Frontal cortex (tissue), 4 donors: ENCODE measurements around the gene DOCK8. TPM values are rescaled to one million over a fixed set of nuclear protein-coding genes. Genes with fewer than 3 reads are reported as not detected.

Experiments
- DNase-seq, 2 donors: peaks; one replicate each; pipeline ENCODE4 v3.0.0; 2012; ENCODE audit warnings: low spot score in 2 of 2
- FAIRE-seq: peaks from 2 replicates; lab custom pipeline; 2012; peaks lifted over from hg19 to GRCh38; lab: Jason Lieb, UNC
- total RNA-seq: library from RNA; depleted of rRNA; stranded (reverse); fragments of >200 nt; gene quantifications from one replicate; pipeline ENCODE4 v1.2.3, GENCODE V29; 2014
- donor health status: control.
- donor health status: control.
- donor health status: control.

DOCK8 gene
- total RNA-seq, 1 donor from 2014 or later: 2.4 TPM

DNA sequence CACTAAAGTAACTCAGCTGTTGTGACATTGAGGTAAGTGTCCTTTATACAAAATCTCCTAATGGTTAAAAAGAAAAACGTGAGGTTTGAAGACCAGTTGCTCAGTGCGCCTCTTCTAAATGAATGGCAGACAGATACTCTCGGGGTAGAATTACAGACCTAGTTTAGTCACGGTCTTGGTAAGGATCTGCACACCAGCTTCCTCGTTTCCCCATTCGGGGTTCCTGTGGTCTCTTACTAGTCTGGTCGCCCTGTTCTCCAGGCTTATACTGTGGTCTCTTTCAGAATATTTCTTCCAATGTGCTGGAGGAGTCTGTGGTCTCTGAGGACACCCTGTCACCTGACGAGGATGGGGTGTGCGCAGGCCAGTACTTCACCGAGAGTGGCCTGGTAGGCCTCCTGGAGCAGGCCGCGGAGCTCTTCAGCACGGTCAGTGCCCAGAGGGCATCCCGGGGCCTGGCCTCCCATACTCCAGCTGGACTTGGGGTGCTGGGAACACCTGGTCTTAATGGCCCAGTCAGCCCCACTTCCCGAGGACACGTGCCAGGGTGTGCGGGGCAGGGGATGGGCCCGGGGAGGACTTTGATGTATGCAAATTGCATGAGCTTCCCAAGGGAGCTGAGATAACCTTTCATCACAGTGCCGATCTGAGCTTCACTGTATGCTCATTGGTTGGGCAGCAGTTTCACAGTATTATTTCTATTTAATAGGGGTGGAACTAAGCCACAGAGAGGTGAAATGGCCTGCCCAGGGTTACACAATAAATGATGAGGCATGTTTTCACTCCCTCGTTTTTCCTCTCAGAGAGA lies 224.5 kb downstream of the DOCK8 start:
- no peak for FAIRE-seq

DNA sequence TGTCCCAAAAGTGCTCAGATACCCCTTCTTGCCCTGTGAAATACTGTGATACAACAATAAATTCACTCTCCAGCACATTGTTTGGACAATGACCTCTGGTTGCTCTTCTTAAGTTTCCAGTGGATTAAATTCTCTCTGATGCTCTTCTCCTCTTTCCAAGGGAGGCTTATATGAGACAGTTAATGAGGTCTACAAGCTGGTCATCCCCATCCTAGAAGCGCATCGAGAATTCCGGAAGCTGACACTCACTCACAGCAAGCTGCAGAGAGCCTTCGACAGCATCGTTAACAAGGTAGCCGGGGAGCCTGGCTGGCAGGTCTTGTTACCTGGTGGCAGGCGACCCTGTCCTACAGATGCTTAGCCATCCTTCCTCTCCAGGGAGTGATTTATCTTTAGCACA lies 226.5 kb downstream of the DOCK8 start:
- DNase-seq: no peak
- no peak for FAIRE-seq

More for the DNA sequence above, 224.5 kb downstream of the DOCK8 start:
- DNase-seq: no peak

DNA sequence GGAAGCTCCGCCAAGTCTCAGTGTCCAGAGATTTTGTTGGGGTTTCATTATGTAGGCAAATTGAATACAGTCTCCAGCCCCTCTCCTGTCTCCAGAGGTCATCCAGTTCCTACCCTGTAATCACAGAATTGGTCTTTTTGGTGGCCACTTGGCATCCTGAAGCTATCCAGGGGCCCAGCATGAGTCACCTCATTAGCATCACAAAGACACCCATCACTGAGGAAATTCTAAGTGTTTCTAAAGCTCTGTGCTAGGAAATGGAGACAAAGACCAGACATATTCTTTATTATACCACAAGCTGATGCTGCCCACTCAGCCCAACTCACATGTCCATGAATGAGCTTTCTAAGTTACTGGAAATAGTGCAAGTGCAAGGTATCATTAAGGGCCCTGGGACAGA lies 229.9 kb downstream of the DOCK8 start:
- FAIRE-seq (no peak), DNase-seq (no peak)

GRCh38 chr9:445033-445432 lies 230.4 kb downstream of the DOCK8 start:
- FAIRE-seq (no peak), DNase-seq (no peak)

DNA sequence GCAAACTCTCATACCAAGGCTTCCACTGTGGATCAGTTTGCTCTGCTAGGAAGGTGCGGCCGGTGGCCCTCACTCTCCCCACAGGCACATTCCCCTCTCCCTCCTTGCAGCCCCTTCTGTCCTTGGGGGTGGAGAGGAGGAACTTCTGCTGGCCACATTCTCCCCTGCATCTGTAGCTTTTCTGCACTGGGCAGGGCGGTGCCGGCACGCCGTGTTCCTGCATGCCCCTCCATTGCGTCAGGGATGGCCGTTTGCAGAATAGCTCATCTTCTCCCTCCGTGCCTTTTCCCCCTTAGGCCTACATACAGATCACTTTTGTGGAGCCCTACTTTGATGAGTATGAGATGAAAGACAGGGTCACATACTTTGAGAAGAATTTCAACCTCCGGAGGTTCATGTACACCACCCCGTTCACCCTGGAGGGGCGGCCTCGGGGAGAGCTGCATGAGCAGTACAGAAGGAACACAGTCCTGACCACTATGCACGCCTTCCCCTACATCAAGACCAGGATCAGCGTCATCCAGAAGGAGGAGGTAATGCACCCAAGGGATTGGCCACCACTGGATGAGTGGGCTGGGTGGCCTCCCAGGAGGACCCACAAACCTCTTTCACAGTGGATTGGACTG lies 231.5 kb downstream of the DOCK8 start:
- DNase-seq (no peak), FAIRE-seq (no peak)

GRCh38 chr9:447230-448025 lies 232.8 kb downstream of the DOCK8 start:
- no peak for DNase-seq
- no peak for FAIRE-seq

- no peak for FAIRE-seq
- DNase-seq: no peak
These were observed 235.4 kb downstream of the DOCK8 start for GRCh38 chr9:450057-450456.

- no peak for DNase-seq
- FAIRE-seq: no peak
These were observed 235.9 kb downstream of the DOCK8 start for GRCh38 chr9:450561-450960.

DNA sequence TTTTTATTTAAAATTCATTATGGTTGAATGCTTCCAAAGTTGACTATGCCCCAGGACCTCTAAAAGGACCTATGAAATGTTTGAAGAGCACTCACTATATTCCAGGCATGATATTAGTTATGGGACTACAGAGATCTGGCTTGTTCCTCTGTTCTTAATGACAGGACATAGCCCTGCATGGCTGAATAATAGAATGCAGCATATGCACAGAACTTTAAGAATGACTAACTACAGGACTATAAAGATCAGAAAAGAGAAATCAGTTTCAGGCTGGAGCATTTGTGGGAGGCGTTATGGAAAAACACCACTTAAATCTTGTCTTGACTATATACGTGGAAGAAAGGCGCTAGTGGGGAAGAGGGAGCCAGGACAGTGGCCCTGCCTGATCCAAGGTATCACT lies 239.2 kb downstream of the DOCK8 start:
- no peak for FAIRE-seq

GRCh38 chr9:456365-456764 lies 241.7 kb downstream of the DOCK8 start:
- DNase-seq (no peak), FAIRE-seq (no peak)

More for the DNA sequence above, 239.2 kb downstream of the DOCK8 start:
- no peak for DNase-seq

DNA sequence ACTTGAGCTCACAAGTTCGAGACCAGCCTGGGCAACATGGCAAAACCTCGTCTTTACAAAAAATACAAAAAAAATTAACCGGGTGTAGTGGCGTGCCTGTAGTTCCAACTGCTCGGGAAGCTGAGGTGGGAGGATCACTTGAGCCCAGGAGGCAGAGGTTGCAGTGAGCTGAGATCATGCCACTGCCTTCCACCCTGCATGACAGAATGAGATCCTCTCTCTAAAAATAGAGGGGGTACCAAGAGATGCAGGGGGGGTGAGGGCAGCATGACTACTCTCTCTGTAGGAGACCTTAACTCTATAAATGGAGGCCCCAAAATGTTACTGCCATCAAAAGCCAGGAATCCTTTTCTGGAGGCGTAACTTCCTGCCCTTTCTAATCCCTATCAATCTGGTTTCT lies 243.9 kb downstream of the DOCK8 start:
- FAIRE-seq (no peak), DNase-seq (no peak)

- no peak for DNase-seq
- no peak for FAIRE-seq
These were observed 245.1 kb downstream of the DOCK8 start for GRCh38 chr9:459491-460444.

GRCh38 chr9:462121-462520 lies 247.5 kb downstream of the DOCK8 start:
- no peak for FAIRE-seq
- no peak for DNase-seq

DNA sequence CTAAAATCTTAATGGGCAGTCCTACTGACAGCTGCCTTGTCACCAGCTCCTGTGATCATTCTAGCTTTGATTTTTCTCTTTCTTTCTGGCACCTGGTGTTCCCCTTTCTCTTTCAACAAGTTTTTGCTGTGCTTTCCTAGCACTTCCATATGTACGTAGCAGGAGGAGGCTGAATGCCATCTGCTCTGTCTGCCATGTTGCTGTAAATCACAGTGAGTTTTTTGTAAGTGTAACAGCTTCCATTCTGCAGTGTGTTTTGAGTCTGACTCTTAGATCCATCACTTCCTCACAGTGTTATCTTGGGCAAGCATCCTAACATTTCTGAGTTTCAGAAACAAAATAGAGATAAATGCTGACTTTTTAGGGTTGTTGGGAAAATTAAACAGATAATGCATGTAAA lies 247.9 kb downstream of the DOCK8 start:
- FAIRE-seq (no peak), DNase-seq (no peak)

DNA sequence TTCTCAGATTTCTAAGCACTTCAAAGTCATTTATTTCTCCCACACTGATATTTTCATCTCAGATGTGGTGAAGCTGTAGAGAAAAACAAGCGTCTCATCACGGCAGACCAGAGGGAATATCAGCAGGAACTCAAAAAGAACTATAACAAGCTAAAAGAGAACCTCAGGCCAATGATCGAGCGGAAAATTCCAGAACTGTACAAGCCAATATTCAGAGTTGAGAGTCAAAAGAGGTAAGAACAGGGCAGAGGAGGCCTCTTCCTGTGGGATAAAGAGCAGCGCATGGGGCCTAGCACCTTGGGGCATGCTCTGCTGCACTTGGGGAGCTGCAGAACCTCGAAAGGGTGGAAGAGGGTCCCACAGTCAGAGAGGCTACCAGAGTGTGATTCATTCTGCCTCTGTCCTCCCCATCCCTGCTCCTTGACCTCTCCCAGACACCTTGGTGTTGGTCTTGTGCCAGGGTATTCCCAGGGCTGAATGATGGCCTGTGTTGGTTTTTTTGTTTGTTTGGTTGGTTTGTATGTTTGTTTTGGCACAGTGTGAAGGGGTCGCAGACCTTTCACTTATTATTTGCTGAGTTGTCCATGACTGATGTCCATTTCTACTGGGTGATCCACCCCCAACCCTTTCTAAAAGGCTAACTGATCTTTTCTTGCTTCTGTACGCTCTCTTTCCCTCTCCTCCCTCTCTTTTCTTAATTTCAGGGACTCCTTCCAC lies 248.9 kb downstream of the DOCK8 start:
- DNase-seq: no peak
- FAIRE-seq: no peak

DNA sequence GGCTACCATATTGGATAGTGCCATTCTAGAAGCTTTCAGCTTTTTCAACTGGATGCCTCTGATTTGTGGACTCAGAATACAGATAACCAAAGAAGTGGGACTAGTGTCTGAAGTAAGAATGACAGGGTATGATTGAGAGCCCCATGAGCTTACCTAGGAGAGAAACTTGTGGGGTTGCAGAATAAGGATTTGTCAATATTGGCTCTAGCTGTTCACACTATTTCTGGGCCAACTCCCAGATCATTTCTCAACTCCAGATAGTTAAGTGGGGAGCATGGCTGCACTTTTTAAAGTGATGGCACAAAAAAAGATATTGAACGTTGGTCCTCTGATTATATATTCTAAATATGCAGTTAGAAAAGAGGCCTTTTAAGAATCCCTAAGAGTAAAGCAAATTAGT lies 252.1 kb downstream of the DOCK8 start:
- DNase-seq (no peak), FAIRE-seq (no peak)

DNA sequence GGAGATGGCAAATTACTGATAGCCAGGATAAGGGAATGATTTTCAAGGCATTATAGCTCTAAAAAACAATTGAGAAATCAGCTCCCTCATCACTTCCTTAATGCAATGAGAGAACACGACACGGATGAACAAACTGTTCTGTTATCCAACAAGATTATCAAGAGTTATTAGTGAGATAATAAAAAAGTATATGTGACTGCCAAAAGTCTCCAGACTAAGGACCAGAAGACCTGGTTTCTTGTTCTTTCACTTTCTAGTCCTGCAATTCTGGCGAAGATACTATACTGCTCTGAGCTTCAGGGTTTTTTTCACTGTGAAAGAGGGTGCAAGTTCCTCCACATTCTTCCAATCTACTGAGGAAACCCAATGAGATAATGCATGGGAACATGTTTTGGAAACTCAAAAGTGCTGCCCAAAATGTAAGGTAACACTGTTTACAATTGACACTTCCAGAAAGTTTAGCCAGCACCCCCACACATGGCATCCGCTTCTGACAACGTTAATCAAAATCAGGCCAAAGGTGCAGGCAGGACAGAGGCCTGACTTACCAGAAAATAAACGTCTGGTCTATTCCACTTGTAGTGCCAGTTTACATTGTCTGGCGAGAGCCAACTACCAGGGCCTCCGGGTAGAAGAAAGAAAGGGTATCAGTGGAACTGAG lies 254.2 kb downstream of the DOCK8 start:
- FAIRE-seq: no peak
- no peak for DNase-seq

DNA sequence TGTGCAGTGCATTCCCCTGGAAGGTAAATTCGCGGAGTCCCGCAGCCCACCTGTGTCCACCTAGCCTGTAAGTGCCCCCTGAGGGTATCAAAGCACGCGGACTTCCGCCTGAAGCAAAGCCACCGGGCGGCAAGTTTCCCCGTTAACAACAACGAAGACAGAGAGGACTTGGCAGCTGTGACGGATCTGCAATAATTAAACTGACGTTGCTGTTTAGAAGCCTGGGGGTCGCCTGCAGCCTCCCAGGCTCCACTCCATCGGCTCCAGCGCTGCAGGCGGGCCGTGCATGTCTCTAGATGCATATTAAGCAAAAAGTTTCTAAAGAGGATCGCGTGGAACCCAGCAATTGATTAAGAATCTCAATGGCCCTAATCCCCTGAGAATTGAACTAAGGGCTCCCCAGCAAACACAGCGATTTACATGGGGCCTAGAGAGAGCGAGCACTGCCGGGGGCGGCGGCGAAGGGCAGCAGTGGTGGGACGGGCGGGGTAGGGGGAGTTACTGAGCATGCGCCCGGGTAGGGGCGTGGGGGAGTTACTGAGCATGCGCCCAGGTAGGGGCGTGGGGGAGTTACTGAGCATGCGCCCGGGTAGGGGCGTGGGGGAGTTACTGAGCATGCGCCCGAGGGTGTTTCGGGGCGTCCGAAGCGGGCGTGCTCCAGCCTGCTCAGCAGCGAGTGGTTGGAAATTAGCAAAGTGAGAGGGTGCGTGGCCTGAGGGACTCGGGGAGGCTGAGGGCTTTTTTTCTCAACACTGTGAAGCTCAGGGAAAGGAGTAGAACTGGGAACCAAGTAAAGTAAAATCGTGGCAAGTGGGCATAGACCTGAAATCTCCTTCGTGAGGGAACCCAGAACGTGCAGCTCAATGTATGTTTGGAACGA lies 255.2 kb downstream of the DOCK8 start:
- DNase-seq (peak; percentile 67 to 81), FAIRE-seq (no peak)
